Ammon's horn (tissue), 1 donor: Measurements from ENCODE around the gene KDM4E.

Experiments used
- DNase-seq: peaks from one replicate; pipeline ENCODE4 v3.0.0-alpha.2; 2016; ENCODE audit warnings: low spot score

KDM4E gene

DNA sequence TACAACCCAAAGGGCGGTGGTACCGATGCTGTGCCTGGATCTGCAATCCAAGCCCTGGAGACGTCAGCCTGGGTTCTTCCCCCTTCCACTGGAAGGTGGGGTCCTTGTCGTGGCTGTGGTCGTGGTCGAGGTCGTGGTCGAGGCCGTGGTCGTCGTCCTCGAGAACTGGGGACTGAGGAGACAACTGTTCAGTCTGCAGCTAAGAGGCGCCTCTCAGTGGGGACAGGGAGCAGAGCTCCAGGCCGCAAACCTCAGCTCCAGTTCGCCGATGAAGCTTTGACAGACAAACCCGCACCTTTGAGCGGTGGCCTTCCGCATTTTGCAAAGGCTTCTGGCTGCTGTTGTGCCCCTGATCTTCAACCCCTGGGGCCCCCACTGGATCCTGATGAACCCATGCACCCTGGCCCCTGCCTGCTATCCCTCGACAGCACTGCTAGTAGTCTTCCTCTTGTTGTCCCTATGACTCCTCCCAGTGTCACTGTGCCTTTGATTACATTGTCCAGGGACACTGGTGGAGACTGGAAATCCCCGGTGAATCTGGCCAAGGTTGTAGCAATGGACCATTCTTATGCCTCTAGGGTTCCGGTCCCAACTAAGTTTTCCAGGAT is 25.6 kb downstream of the KDM4E start:
- DNase-seq: no peak

DNA sequence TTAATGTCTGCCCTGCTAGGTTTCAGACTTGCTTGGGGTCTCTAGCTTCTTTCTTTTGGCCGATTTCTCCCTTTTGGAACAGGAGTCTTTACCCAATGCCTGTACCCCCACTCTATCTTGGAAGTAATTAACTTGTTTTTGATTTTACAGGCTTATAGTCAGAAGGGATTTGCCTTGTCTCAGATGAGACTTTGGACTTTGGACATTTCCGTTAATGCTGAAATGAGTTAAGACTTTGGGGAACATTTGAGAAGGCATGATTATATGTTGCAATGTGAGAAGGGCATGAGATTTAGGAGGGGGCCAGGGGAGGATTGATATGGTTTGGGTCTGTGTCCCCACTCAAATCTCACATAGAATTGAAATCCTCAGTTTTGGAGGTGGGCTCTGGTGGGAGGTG is 29.3 kb downstream of the KDM4E start:
- no peak for DNase-seq

DNA sequence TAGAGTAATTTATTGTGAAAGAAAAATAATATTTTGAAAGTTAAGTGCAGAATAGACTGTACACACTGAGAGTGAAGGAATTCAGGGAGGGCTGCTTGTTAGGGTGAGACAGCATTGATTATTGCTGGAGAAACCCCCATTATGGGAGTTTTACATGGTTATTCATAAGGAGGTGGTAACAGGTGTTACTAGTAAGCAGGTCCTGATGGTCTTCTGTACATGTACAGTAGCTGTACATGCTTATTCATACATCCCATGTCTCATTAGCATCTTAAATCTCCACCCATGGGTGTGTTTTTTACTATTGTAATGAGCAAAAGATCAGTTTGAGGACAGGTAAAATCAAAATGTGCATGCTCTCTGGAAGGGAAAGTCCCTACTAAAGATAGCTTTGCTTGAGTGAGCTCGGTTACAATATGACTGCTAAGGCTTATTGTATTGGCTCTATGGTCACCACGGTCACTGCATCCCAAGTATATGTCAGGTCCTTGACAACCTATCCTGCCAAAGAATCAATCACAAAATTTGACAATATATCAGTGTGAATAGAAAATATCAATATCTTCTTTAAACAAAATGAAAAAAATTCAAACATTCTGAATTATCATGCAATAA is 30.3 kb downstream of the KDM4E start:
- DNase-seq: no peak

DNA sequence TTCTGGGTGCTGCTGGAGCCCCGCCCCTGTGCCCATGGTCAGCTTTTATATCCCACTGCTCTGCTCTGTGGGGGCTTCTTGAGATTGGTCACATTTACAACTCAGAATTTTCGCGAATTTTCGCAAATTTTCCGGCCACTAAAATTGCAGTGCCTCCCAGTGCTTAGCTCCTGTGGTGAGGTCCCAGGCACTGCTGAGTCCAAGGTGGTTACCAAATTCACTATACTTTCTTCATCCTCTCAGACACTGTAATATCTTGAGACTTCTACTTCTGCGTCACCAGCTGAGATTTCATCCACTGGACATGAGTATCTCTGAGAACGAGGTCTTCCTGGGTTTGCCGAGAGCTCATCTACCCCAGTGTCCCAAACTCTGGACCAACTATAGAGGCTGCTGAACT is 32.9 kb downstream of the KDM4E start:
- DNase-seq: no peak

DNA sequence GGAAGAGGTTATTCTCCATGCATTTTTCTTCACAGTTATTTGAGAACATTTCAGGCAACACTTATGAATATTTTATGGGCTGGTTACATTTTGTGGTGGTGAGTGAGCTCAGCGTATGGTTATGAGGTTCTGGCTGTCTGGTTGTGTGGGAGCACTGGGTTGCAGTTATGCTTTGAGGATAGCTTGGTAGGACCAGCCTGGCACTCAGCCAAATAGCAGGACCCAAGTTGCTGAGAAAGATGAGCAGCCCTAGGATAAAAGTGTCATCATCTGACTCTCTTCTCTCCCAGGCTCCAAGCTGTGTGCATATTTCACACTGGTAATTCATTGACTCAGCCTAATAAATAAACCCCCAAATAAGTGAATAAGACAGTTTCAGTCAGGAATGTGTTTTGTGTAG is 33.6 kb downstream of the KDM4E start:
- DNase-seq: no peak

DNA sequence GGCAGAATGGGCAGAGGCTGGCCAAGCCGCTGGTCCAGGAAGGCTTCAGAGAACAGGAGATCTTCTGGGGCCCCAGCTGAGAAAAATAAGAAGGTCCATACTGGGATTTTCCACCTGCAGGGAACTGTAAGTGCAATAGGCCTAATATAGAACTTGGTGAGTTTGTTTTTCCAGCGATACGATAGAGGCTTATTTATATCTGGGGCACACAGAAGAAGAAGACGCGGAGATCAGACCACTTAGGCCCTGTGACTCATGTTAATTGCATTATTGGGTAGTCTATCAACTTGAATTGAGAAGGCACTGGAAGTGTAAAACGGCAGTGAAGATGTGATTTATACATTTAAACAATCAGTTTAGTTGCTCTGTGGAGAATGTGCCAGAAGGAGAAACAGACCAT is 34.0 kb downstream of the KDM4E start:
- DNase-seq: no peak

DNA sequence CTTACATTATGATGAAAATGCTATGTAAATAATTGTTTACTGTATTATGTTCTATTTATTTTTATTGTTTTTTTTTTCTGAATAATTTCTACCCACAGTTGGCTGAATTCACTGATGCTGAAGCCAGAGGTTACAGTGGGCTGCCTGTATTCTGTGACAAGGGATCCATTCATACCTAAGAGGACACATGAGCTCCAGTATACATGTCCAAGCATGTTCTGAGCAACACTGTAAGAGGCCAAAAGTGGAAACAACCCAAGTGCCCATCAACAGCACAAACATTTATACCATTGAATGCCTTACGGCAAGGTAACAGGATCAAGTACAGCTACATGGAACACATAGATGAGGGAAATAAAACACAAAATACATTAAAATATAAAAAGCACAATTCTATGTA is 40.3 kb downstream of the KDM4E start:
- no peak for DNase-seq

DNA sequence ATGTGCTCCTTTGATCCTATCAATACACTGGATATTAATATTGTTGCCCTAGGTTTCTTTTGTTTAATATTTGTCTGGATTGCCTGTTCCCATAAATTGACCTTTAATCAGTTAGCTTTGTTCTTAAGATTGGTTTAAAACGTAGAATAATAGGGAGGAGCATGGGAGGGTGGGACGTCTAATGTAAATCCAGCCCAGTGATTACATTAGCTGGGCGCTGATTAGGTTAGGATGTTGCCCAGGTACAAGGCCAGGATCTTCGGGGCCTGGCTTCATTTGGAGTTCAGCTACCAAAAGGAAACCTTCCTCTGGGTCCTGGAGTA is 41.6 kb downstream of the KDM4E start, which contains the start of gene SRSF8:
TSS of gene SRSF8 (plus strand) at position 204 of the 323 bp plus-strand sequence. CDS start 308 bp downstream, outside the sequence.
- no peak for DNase-seq

DNA sequence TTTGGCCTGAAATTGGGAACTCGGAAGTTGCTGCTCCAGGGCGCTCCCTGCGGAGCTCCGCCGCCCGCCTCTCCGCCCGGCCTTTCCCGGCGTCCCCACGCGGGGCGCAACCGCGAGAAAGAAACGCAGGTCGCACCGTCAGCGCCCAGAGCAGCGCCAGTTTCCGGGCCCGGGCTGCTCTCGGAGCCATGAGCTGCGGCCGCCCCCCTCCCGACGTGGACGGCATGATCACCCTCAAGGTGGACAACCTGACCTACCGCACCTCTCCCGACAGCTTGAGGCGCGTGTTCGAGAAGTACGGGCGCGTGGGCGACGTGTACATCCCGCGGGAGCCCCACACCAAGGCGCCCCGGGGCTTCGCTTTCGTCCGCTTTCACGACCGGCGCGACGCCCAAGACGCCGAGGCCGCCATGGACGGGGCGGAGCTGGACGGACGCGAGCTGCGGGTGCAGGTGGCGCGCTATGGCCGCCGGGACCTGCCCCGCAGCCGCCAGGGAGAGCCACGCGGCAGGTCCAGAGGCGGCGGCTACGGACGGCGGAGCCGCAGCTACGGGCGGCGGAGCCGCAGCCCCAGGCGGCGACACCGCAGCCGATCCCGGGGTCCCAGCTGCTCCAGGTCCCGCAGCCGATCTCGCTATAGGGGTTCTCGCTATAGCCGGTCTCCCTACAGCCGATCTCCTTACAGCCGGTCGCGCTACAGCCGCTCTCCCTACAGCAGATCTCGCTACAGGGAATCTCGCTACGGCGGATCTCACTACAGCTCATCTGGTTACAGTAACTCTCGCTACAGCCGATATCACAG is 42.2 kb downstream of the KDM4E start:
- peak; percentile 85 for DNase-seq

DNA sequence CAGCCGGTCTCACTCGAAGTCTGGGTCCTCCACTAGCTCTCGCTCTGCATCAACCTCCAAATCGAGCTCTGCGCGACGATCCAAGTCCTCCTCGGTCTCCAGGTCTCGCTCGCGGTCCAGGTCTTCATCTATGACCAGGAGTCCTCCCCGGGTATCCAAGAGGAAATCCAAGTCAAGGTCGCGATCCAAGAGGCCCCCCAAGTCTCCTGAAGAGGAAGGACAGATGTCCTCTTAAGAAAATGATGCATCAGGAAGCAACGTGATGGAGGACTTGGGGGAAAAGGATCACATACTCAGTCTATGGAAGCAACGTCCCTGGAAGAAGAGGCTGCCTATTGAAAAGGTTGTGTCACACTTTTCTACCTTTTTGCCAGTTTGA is 42.8 kb downstream of the KDM4E start:
- DNase-seq: peak; percentile 43

DNA sequence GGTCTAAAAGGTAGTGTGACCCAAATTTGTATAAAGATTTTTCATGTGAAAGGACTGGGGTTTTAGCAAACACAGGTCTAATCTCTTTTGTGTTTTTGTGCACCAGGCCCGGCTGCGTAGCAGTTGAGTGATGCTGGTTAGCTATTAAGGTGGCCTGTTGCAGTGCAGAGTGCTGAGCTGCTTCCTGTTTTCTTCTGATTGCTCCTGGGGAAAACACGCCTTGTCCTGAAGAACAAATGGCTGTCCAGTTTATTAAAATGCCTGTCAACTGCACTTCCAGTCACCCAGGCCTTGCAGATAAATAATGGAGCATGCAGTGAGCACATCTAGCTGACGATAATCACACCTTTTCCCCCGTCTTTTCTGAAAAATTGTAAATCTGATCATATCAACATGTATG is 43.5 kb downstream of the KDM4E start:
- peak; percentile 90 for DNase-seq

DNA sequence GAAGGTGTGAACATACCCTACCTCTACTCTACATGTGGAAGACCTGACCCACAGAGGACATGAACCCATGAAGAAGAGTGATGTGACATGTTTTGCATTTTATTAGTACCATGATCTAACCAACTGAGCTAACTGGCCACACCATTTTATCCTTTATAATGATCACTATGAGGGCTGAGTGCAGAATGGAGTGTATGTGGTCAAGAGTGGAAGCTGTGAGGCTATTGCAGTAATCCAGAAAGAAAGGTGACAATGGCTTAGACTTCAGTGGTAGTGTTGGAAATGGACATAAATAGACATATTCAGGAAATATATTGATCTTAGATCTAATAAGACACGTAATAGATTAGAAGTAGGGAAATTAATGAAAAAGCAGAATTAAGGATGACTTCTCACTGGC is 45.4 kb downstream of the KDM4E start:
- no peak for DNase-seq

DNA sequence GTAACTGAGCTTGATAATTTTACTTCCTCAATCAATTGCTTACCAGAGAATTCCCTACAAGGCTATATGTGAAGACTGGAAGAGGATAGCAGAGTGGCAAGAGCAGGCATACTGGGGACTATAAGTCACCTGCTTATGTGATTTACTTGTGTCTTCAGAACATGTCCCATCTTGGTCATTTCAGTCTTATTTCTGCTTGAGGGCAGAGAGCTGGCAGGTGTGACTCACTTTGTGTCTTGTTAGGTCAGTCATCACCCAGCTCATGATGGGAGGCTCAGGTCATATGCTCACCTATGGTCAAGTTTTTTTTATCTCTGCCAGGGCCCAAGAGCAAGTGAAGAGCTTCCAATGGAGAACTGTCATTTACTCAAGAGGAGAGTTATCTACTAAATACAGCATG is 47.9 kb downstream of the KDM4E start:
- no peak for DNase-seq

DNA sequence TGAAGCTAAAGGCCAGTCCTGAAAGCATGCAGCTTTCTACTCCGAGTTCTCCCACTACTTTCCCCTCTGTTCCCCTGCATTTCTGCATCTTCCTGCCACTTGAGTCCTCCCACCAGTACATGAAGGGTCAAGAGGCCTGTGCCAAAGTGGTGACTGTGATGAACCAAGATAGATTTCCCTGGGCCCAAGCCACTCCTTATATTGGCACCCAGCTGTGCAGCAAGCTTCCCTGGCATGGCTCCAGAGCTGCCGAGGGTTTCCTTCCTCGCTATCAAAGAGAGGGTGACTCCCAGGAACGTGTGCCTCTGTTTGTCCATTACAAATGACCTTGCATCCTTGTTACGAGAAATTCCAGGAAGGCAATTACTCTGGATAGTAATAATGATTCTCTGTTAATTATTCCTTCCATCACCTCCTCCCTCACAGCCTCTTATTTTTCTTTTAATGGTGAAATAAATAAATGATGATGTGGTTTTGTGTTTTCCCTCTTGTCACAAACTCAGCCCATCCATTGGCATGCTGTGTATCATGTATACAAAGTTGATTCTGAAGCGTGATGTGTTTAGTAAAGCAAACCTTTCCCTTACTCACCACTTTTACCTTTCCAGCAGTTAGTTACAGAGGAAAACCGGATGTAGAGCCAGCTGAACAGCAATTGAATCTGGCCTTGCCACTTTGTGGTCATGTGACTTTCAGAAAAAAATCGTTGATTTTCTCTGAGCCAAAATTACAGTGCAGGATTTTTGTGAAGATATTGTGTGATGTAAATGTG is 49.9 kb downstream of the KDM4E start:
- no peak for DNase-seq

DNA sequence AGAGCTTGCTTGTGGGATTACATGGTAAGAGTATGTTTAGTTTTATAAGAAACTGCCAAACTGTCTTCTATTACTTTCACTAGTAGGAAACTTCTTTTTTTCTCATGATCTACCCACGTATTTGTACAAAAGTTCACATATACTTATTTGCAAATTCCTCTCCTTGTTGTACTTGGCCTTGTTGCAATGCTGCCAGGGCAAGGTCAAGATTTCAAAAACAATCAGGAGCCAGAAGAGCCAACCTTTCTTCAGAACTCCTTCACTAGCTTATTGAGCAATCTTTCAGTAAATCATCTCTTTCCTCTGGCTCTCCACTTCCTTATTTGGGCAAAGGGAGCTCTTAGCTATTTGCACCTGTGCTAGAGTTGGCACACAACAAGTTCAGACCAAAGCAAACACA is 51.4 kb downstream of the KDM4E start:
- no peak for DNase-seq

DNA sequence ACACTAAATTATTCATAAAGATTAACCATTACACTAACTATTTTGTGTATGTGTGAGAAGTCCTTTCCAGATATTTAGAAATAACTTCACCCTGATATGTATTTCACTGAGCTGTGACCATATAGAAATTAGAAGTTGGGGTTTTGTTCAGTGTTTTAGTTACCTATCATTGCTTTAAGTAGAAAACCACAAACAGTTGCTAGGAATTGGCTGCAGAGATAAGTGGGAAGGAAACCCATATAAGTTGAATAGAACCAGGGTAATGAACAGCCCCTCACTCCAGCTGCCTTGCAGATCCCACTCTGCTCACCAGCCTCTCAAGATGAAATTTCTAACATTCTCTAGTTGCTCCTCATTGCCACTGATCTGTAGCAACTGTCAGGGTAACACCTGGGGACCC is 51.9 kb downstream of the KDM4E start:
- DNase-seq: no peak
